ENCODE measurements around the gene UPF1.

- no peak for TF ChIP-seq CTCF (IDR thresholded peaks at IDR 0.05; ENCODE audit: insufficient read depth, low read length, poor library complexity, severe bottlenecking)
- no peak for TF ChIP-seq EZH2phosphoT487 (conservative IDR thresholded peaks at IDR 0.05; ENCODE audit: low read length)
Measured at GRCh38 chr19:18904334-18905057, 72.7 kb downstream of the UPF1 start.
